Prostate gland (tissue), 2 donors: ENCODE measurements around the gene ADGRL3.

Experiments used
- CTCF ChIP-seq, 4 experiments: fragments of 200-600 bp in 2 of 4; fragments of 450-650 bp in 2 of 4; sonication (generic) in 2 of 4; IDR thresholded peaks; 1 replicate in 3 of 4; 2 replicates in 1 of 4; pipeline ENCODE4 v1.5.1; 2016 to 2019; ENCODE audit warnings: antibody characterized with exemption in 4 of 4, mild to moderate bottlenecking in 2 of 4, moderate library complexity in 2 of 4
- POLR2A ChIP-seq: fragments of 450-650 bp; IDR thresholded peaks from one replicate; pipeline ENCODE4 v1.6.1; 2016; ENCODE audit warnings: antibody characterized with exemption, mild to moderate bottlenecking

DNA sequence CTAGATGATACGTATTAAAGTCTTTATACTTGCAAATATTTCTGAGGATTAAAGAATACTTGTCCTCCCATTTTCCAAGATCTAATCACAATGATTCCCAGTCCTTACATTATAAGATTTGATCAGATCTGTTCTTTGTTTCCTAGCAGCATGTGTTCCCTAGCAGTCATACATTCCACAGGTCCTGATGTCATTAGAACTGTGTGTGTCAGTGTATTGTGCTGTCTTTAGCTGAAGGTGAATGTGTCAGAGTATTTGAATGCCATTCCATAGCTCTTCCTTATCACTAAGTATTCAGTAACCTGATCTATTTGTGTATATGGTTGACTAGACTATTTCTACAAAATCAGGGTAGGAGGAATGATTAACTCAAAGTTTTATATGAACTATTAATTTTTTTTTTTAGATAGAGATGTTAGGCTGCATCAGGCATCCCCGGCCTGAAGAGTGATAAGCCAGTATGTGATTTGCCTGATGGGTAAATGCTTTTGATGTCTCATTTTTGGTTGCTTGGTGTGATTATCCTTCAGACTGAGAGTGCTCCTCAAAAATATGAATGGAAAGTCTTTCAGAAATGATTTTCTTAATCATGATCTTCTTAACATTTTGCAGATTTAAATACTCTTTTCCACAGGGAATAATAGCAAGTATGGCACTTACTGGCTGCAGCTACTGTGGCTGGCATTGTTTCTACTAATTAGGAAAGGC lies 4.4 kb downstream of the ADGRL3 start:
- TF ChIP-seq POLR2A (no peak), CTCF (IDR thresholded peaks at IDR 0.05) (no peak)
